CD14-positive monocyte (primary cell): ENCODE results near the gene MAST2. TPM values are rescaled to one million over a fixed set of nuclear protein-coding genes. Genes with fewer than 3 reads are reported as not detected.

Experiments used
- DNase-seq, 3 donors: peaks; one replicate each; pipeline ENCODE4 v3.0.0-alpha.2; 2011 to 2022
- H2AFZ ChIP-seq: 2 replicates; pipeline ENCODE4 v1.6.0; 2012; ENCODE audit warnings: mild to moderate bottlenecking, low read depth, low read length, inconsistent platforms; ENCODE audit not compliant: insufficient read depth, poor library complexity, severe bottlenecking
- H3K27ac ChIP-seq, 2 donors: 1 replicate in 1 of 2; 2 replicates in 1 of 2; pipeline ENCODE4 v1.5.1; 2012 to 2013; ENCODE audit warnings: low read length in 2 of 2, control low read depth in 1 of 2, inconsistent platforms in 1 of 2, low read depth in 1 of 2, mild to moderate bottlenecking in 1 of 2
- H3K27me3 ChIP-seq, 2 donors: one replicate each; pipeline versions ENCODE4 v1.6.0 to v1.6.1; 2011 to 2013; ENCODE audit warnings: low read length in 2 of 2; ENCODE audit not compliant: control insufficient read depth in 2 of 2, insufficient read depth in 2 of 2
- H3K36me3 ChIP-seq, 2 donors: replicated peaks in 1 of 2; 1 replicate in 1 of 2; 2 replicates in 1 of 2; pipeline versions ENCODE4 v1.5.1 to v1.6.1; 2012 to 2013; ENCODE audit warnings: low read length in 2 of 2, control low read depth in 1 of 2, inconsistent platforms in 1 of 2, mild to moderate bottlenecking in 1 of 2; ENCODE audit not compliant: insufficient read depth in 2 of 2, control insufficient read depth in 1 of 2
- H3K4me1 ChIP-seq, 2 donors: 1 replicate in 1 of 2; 2 replicates in 1 of 2; pipeline versions ENCODE4 v1.5.1 to v1.6.1; 2012 to 2013; ENCODE audit warnings: low read length in 2 of 2, control low read depth in 1 of 2, inconsistent platforms in 1 of 2, mild to moderate bottlenecking in 1 of 2, moderate library complexity in 1 of 2; ENCODE audit not compliant: insufficient read depth in 2 of 2, control insufficient read depth in 1 of 2
- H3K4me2 ChIP-seq: replicated peaks from 2 replicates; pipeline ENCODE3; 2012; ENCODE audit warnings: low read length, moderate library complexity, mild to moderate bottlenecking; ENCODE audit not compliant: poor library complexity, severe bottlenecking; ENCODE audit errors: extremely low read depth
- H3K4me3 ChIP-seq, 3 experiments: fragments of 200-600 bp in 1 of 3; sonication (generic) in 1 of 3; replicated peaks in 1 of 3; 1 replicate in 2 of 3; 2 replicates in 1 of 3; pipeline ENCODE4 v1.5.1; 2011 to 2013; ENCODE audit warnings: low read length in 3 of 3, mild to moderate bottlenecking in 3 of 3, control low read depth in 2 of 3, low read depth in 2 of 3, inconsistent platforms in 1 of 3, moderate library complexity in 1 of 3
- H3K79me2 ChIP-seq: 2 replicates; pipeline ENCODE4 v1.6.0; 2012; ENCODE audit warnings: mild to moderate bottlenecking, control low read depth, inconsistent platforms, low read length, moderate library complexity; ENCODE audit not compliant: insufficient read depth
- H3K9ac ChIP-seq: 2 replicates; pipeline ENCODE4 v1.6.0; 2017; ENCODE audit warnings: low read length, mild to moderate bottlenecking; ENCODE audit not compliant: insufficient read depth, poor library complexity, severe bottlenecking
- H3K9me3 ChIP-seq, 2 donors: replicated peaks in 1 of 2; 1 replicate in 1 of 2; 2 replicates in 1 of 2; pipeline versions ENCODE4 v1.5.1 to v1.6.1; 2012 to 2013; ENCODE audit warnings: low read length in 2 of 2, control low read depth in 1 of 2; ENCODE audit not compliant: control insufficient read depth in 1 of 2, insufficient read depth in 1 of 2
- H4K20me1 ChIP-seq: 2 replicates; pipeline ENCODE4 v1.6.0; 2012; ENCODE audit warnings: mild to moderate bottlenecking, low read length, control low read depth, moderate library complexity; ENCODE audit not compliant: insufficient read depth
- H3K27ac Mint-ChIP-seq, 7 donors: one replicate each; pipeline ENCODE4 v1.8.0; 2020; ENCODE audit warnings: mild to moderate bottlenecking in 7 of 7, mixed read lengths in 7 of 7, moderate library complexity in 6 of 7, inconsistent platforms in 2 of 7
- H3K27me3 Mint-ChIP-seq, 3 donors: one replicate each; pipeline ENCODE4 v1.8.0; 2021 to 2022; ENCODE audit warnings: low read depth in 3 of 3, mild to moderate bottlenecking in 3 of 3, mixed read lengths in 3 of 3, moderate library complexity in 3 of 3, inconsistent platforms in 1 of 3
- H3K36me3 Mint-ChIP-seq, 2 donors: one replicate each; pipeline ENCODE4 v1.8.0; 2020; ENCODE audit warnings: mixed read lengths in 2 of 2, inconsistent platforms in 1 of 2, mild to moderate bottlenecking in 1 of 2
- H3K4me1 Mint-ChIP-seq: one replicate; pipeline ENCODE4 v1.8.0; 2020; ENCODE audit warnings: mild to moderate bottlenecking, mixed read lengths
- H3K4me3 Mint-ChIP-seq, 2 donors: one replicate each; pipeline ENCODE4 v1.8.0; 2020; ENCODE audit warnings: mild to moderate bottlenecking in 2 of 2, mixed read lengths in 2 of 2, moderate library complexity in 1 of 2
- H3K9me3 Mint-ChIP-seq, 7 donors: one replicate each; pipeline ENCODE4 v1.8.0; 2020 to 2022; ENCODE audit warnings: mixed read lengths in 7 of 7, mild to moderate bottlenecking in 6 of 7, moderate library complexity in 6 of 7, inconsistent platforms in 2 of 7
- CTCF ChIP-seq: fragments of 200-600 bp; IDR thresholded peaks from one replicate; pipeline ENCODE4 v1.8.0; 2022; ENCODE audit warnings: antibody characterized with exemption, mild to moderate bottlenecking
- WGBS: methylation state at CpG from one replicate; pipeline ENCODE4 v1.1.5; 2013; ENCODE audit warnings: missing lambda C conversion rate; ENCODE audit not compliant: insufficient coverage; 5-methylcytosine and 5-hydroxymethylcytosine counted together
- intact Hi-C, 2 donors: fragments of 100-400 bp; cut with micrococcal nuclease; formaldehyde crosslinking; loops; one replicate each; pipeline versions ENCODE4 v1.15.0 to v1.15.1; 2023
- polyA plus RNA-seq, 3 donors: library from polyadenylated mRNA; depleted of rRNA in 1 of 3; unstranded in 2 of 3; stranded (reverse) in 1 of 3; fragments of 300-500 nt in 2 of 3; fragments of >200 nt in 1 of 3; fragmentation: Illumina TruSeq in 2 of 3; gene quantifications; 1 replicate in 2 of 3; 2 replicates in 1 of 3; pipeline ENCODE4 v1.2.3, GENCODE V29; 2012 to 2021

MAST2 gene
- polyA plus RNA-seq, 3 donors = 1.0 to 7.2 (median 2.5) TPM

GRCh38 chr1:46017876-46018503, 214.6 kb downstream of the MAST2 start:
- Mint-ChIP-seq H3K9me3 (peaks cover 0 to 2% (median 0%) of the 10 kb centered on the region in 7 donors), H3K27ac (no peak overlapping the region), H3K27me3 (no peaks in the 10 kb centered on the region), H3K4me1 (no peaks in the 10 kb centered on the region), H3K36me3 (peaks cover 17 to 19% of the 10 kb centered on the region in 2 donors), H3K4me3 (no peak overlapping the region)
- Histone ChIP-seq H4K20me1 (no peaks in the 10 kb centered on the region), H3K9me3 (no peaks in the 10 kb centered on the region), H3K27me3 (no peaks in the 10 kb centered on the region), H3K4me2 (peak overlapping the region; percentile 56), H3K27ac (peak overlapping the region; percentile 36 to 71), H3K79me2 (no peaks in the 10 kb centered on the region), H3K36me3 (peaks cover 6 to 14% of the 10 kb centered on the region in 2 donors), H3K9ac (peak overlapping the region; percentile 22), H3K4me3 (peak overlapping the region in 1 of 3 experiments; percentile 21), H3K4me1 (peaks cover 25 to 27% of the 10 kb centered on the region in 2 donors), H2AFZ (peak overlapping the region; percentile 54)
- WGBS = 33% methylated on average over 3 of the region's 6 CpGs
- intact Hi-C loops = no loop called here
- TF ChIP-seq CTCF = peak; percentile 31
- DNase-seq = peak; percentile 33 to 51 (median 51)

GRCh38 chr1:46019348-46019747, 215.9 kb downstream of the MAST2 start:
- peaks cover 12 to 27% of the 10 kb centered on the region in 2 donors for H3K36me3 ChIP-seq
- no peak overlapping the region for H3K4me2 ChIP-seq
- no peak overlapping the region for H2AFZ ChIP-seq
- no peaks in the 10 kb centered on the region for H3K27me3 ChIP-seq
- no peaks in the 10 kb centered on the region for H3K4me1 Mint-ChIP-seq
- H3K9ac ChIP-seq = no peak overlapping the region
- no peaks in the 10 kb centered on the region for H3K9me3 ChIP-seq
- no peak overlapping the region for H3K27ac Mint-ChIP-seq
- H3K9me3 Mint-ChIP-seq = peaks cover 0 to 2% (median 0%) of the 10 kb centered on the region in 7 donors
- no peak overlapping the region for H3K4me3 ChIP-seq
- no peak for DNase-seq
- H3K4me1 ChIP-seq = peaks cover 25 to 27% of the 10 kb centered on the region in 2 donors
- no peaks in the 10 kb centered on the region for H3K27me3 Mint-ChIP-seq
- H3K79me2 ChIP-seq = no peaks in the 10 kb centered on the region
- intact Hi-C loops = no loop called here
- over 99% methylated on average over 7 of the region's 7 CpGs for WGBS
- H3K36me3 Mint-ChIP-seq = peaks cover 25 to 26% of the 10 kb centered on the region in 2 donors
- TF ChIP-seq CTCF = no peak
- H3K4me3 Mint-ChIP-seq = no peak overlapping the region
- H3K27ac ChIP-seq = no peak overlapping the region
- no peaks in the 10 kb centered on the region for H4K20me1 ChIP-seq
